Lung (tissue), 12 donors: ENCODE data around the gene FUBP1. TPM values are rescaled to one million over a fixed set of nuclear protein-coding genes. Genes with fewer than 3 reads are reported as not detected.
"Not testable (repeated sequence)": the region's sequence is repeated elsewhere in the genome, so short reads cannot be mapped to it uniquely, and the experiment has no call there.

Source experiments
- ATAC-seq: fragments of 200-7000 bp; cut with Tn5 transposase; one replicate; pipeline ENCODE4 v1.9.1; 2020; ENCODE audit warnings: moderate number of reproducible peaks; ENCODE audit not compliant: insufficient read depth, low FRiP score
- DNase-seq, 3 donors: peaks; one replicate each; pipeline ENCODE4 v3.0.0-alpha.2; 2013 to 2017
- H3K27ac ChIP-seq, 2 donors: one replicate each; pipeline ENCODE4 v1.5.1; 2013; ENCODE audit warnings: mild to moderate bottlenecking in 2 of 2, moderate library complexity in 2 of 2, control low read depth in 1 of 2, inconsistent platforms in 1 of 2, low read depth in 1 of 2, low read length in 1 of 2
- H3K27me3 ChIP-seq, 3 donors: one replicate each; pipeline ENCODE4 v1.5.1; 2013; ENCODE audit warnings: low read length in 2 of 3; ENCODE audit not compliant: control insufficient read depth in 3 of 3, insufficient read depth in 3 of 3
- H3K36me3 ChIP-seq, 4 donors: one replicate each; pipeline ENCODE4 v1.5.1; 2013; ENCODE audit warnings: low read length in 4 of 4, mild to moderate bottlenecking in 1 of 4, moderate library complexity in 1 of 4; ENCODE audit not compliant: control insufficient read depth in 4 of 4, insufficient read depth in 4 of 4
- H3K4me1 ChIP-seq, 5 donors: one replicate each; pipeline ENCODE4 v1.5.1; 2013; ENCODE audit warnings: low read length in 5 of 5, mild to moderate bottlenecking in 2 of 5, moderate library complexity in 1 of 5; ENCODE audit not compliant: control insufficient read depth in 5 of 5, insufficient read depth in 5 of 5
- H3K4me3 ChIP-seq: one replicate; pipeline ENCODE4 v1.5.1; 2013; ENCODE audit warnings: mild to moderate bottlenecking, control low read depth, moderate library complexity
- H3K9ac ChIP-seq, 2 donors: one replicate each; pipeline ENCODE4 v1.5.1; 2013; ENCODE audit warnings: low read length in 2 of 2, control low read depth in 1 of 2; ENCODE audit not compliant: insufficient read depth in 1 of 2
- H3K9me3 ChIP-seq, 4 donors: one replicate each; pipeline ENCODE4 v1.5.1; 2013; ENCODE audit warnings: low read length in 3 of 4, mild to moderate bottlenecking in 1 of 4, moderate library complexity in 1 of 4; ENCODE audit not compliant: control insufficient read depth in 4 of 4, insufficient read depth in 3 of 4
- WGBS, 2 donors: extraction: QIAGEN DNeasy Blood & Tissue Kit; methylation state at CpG; one replicate each; pipeline ENCODE4 v1.1.7; 2013; 5-methylcytosine and 5-hydroxymethylcytosine counted together
- polyA plus RNA-seq, 2 donors: library from polyadenylated mRNA; stranded (reverse); fragments of 200-250 nt; gene quantifications; one replicate each; pipeline ENCODE4 v1.2.1, GENCODE V29; 2013
- total RNA-seq, 2 donors: library from RNA; depleted of rRNA in 1 of 2; stranded (reverse); fragments of >200 nt in 1 of 2; gene quantifications; one replicate each; pipeline ENCODE4 v1.2.1, GENCODE V29; 2014 to 2021
- TF ChIP-seq, protein P1 (sequence below): IDR thresholded peaks from 2 replicates; pipeline ENCODE4 v1.5.1; 2012; ENCODE audit warnings: mild to moderate bottlenecking; ENCODE audit errors: control extremely low read depth, extremely low read depth
- donor health status: control.
- donor health status: control.
- donor health status: Bipolar disorder and iron deficiency.
- donor health status: healthy.
- donor health status: DM: yes; HTN: yes; CAD: no.

The FUBP1 gene
- total and polyA plus RNA-seq, 4 donors = 39.1 to 324 (median 70.5) TPM

GRCh38 chr1:78004719-78005447, 26.0 kb upstream of the FUBP1 start, which contains the start of gene DNAJB4:
DNAJB4 (plus strand) TSS chr1:78004939; CDS start chr1:78005111, 172 bp downstream.
- Histone ChIP-seq H3K36me3 (no peaks in the 10 kb centered on the region), H3K4me3 (no peak within 1 kb of the TSS), H3K27ac (peak within 1 kb of the TSS; percentile 77 to 91), H3K9ac (peak within 1 kb of the TSS; percentile 41 to 100), H3K27me3 (no peaks in the 10 kb centered on the region), H3K9me3 (no peaks in the 10 kb centered on the region), H3K4me1 (peaks cover 0 to 26% (median 0%) of the 10 kb centered on the region in 5 donors)
- TF ChIP-seq, protein P1, sequence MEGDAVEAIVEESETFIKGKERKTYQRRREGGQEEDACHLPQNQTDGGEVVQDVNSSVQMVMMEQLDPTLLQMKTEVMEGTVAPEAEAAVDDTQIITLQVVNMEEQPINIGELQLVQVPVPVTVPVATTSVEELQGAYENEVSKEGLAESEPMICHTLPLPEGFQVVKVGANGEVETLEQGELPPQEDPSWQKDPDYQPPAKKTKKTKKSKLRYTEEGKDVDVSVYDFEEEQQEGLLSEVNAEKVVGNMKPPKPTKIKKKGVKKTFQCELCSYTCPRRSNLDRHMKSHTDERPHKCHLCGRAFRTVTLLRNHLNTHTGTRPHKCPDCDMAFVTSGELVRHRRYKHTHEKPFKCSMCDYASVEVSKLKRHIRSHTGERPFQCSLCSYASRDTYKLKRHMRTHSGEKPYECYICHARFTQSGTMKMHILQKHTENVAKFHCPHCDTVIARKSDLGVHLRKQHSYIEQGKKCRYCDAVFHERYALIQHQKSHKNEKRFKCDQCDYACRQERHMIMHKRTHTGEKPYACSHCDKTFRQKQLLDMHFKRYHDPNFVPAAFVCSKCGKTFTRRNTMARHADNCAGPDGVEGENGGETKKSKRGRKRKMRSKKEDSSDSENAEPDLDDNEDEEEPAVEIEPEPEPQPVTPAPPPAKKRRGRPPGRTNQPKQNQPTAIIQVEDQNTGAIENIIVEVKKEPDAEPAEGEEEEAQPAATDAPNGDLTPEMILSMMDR = no peak
- WGBS, 2 donors = 1 to 9% methylated on average over 12 of the region's 12 CpGs
- DNase-seq = peak; percentile 87 to 99 (median 99)
- ATAC-seq = peak; percentile 97

DNA sequence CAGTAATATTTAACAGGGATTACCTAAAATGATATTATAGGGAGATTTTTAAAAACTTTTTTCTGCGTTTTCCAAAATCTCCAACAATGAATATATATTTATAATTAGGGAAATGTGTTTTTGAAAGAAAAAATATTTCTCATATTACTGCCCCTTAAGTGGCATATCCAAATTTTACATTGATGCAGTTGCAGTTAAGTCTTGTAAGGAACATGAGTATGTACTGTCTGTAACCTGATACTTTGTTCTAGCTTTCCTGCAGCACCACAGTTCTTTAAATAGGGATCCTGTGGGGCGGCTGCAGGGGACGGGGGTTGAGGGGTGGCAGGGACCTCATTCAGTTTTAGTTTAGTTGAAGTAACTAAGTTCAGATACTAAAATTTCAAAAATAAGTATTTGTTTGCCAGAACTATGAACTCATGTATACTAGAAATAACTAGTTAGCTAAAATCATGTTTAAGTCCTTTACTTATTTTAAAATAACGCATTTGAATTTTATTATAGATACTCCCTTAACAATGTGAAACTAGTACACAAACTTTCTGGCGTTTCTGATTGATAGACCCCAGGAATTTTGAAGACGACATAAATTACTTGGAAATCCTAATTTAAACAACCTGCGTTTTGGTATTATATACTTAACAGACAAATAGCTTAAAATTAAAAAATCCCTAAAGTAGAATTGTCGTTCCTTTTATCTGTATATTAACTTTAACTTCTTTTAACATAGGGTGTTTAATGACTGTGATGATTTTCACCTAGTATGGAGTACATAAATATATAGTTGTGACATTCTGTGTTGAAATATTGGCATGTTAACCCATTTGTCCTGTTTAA, 25.2 kb upstream of the FUBP1 start:
- Histone ChIP-seq H3K9ac (peak overlapping the region in 1 of 2 donors; percentile 100), H3K36me3 (no peaks in the 10 kb centered on the region), H3K27me3 (peaks cover 0 to 4% (median 0%) of the 10 kb centered on the region in 3 donors), H3K4me3 (no peak overlapping the region), H3K27ac (peak overlapping the region in 1 of 2 donors; percentile 33), H3K9me3 (no peaks in the 10 kb centered on the region), H3K4me1 (peaks cover 0 to 26% (median 0%) of the 10 kb centered on the region in 5 donors)
- peak; percentile 38 for ATAC-seq
- WGBS, 2 donors = 5 to 16% methylated on average over 8 of the region's 8 CpGs
- TF ChIP-seq, protein P1 = no peak
- peak; percentile 59 to 86 (median 79) for DNase-seq

DNA sequence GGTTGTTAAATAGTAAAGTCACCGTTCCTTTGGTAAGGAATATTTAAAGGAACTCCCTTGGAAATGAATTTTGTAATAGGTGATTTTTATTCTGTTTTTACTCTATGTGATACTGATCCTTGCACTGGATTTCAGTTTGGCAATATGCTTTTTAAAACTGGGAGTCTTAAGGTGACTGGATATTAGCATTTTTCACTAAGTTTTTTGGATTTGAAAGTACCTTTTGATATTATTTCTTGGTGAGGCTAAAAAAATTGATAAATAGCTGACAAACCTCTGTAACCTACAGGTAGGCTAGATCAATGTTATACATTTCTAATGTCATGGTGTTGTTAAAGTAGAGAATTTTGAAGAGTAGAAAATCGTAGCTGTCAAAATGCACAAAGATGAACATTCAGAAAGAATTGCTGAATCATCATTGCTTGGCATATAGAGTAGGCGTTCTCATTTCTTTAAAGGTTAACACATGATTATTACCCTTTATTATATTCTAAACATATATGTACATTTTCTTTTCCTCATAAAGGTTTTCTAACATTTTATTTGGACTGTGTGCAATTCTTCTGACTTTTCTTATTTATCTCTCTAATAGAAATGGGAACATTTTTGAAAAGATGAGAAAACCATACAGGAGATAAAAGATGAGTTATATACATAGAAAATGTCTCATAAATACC, 24.3 kb upstream of the FUBP1 start:
- H3K27ac ChIP-seq = peak overlapping the region in 1 of 2 donors; percentile 6
- H3K27me3 ChIP-seq = peaks cover 0 to 4% (median 0%) of the 10 kb centered on the region in 3 donors
- H3K9ac ChIP-seq = no peak overlapping the region
- DNase-seq (no peak), ATAC-seq (no peak)
- no peaks in the 10 kb centered on the region for H3K36me3 ChIP-seq
- 31 to 42% methylated on average over 3 of the region's 3 CpGs for WGBS, 2 donors
- TF ChIP-seq, protein P1 = no peak
- H3K9me3 ChIP-seq = no peaks in the 10 kb centered on the region
- peaks cover 0 to 24% (median 0%) of the 10 kb centered on the region in 5 donors for H3K4me1 ChIP-seq
- no peak overlapping the region for H3K4me3 ChIP-seq

GRCh38 chr1:78000536-78000935, 21.7 kb upstream of the FUBP1 start:
- H3K4me3 ChIP-seq, H3K9me3 ChIP-seq, H3K4me1 ChIP-seq, H3K36me3 ChIP-seq, H3K27me3 ChIP-seq, DNase-seq, ATAC-seq, H3K9ac ChIP-seq, H3K27ac ChIP-seq: not testable (repeated sequence)
- WGBS, 2 donors = 95 to 97% methylated on average over 11 of the region's 11 CpGs
